EH (cell line): Measurements from ENCODE around the gene PLCZ1.
"Not testable (repeated sequence)": the region's sequence is repeated elsewhere in the genome, so short reads cannot be mapped to it uniquely, and the experiment has no call there.

Experiments
- DNase-seq: peaks from one replicate; pipeline ENCODE4 v3.0.0-alpha.2; 2015; ENCODE audit warnings: low read depth

PLCZ1 gene

DNA sequence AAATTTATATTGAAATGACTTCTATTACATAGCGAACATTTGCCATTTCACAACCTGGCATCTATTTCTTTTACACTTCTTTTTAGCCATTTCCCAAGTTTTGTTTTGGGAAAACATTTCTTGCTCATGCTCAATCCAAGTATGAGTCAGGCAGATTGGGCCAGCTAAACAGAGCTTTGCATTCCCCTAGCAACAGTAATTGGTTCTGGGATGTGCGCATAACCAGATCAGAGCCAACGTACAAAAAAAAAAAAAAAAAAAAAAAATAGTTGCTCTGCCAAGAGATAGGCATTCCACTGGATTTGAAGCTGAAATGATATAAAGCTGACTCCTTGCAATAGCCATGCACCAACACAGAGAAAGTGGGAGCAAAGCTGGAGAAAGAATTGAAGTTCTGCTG is 37.5 kb downstream of the PLCZ1 start:
- DNase-seq: peak; percentile 77

- DNase-seq: peak; percentile 66
Observed at GRCh38 chr12:18696971-18697602, 40.7 kb downstream of the PLCZ1 start.

DNA sequence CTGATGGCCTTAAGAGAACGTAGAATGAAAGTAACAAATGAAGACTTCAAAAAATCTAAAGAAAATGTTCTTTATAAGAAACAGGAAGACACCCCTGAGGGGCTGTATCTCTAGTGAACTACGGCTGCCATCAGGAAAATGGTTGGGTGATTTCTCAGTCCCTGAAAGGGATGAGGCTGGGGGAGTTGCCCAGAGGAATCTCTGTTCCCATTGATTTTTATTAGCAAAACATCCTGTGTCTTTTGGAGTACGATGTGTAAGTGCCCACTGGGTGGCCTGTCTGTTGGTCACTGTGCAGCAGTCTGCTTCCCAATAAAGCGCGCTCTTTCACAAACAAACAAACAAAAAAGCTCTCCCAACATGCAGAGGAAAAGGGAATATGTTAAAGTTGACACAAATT is 43.8 kb downstream of the PLCZ1 start:
- DNase-seq: not testable (repeated sequence)

GRCh38 chr12:18690653-18691052 is 47.2 kb downstream of the PLCZ1 start:
- DNase-seq: peak; percentile 74

DNA sequence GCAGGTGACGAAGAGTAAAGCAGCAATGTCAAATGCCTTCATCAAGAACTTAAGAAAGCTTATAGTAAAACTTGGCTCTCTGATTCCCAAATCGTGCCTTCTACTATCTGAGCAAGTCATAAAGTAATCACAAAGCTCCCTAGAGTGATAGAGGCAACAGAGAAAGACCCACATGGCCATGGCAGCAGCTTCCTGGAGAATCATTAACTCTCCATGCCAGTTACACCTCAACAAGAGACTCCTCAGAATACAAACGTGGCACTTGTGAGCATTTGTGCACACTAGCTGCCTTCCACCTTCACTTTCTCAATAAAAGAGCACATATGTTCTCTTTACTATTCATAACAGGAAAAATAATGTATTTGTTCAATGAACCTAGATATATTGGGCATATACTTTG is 48.0 kb downstream of the PLCZ1 start:
- DNase-seq: no peak

GRCh38 chr12:18684430-18684829 is 53.4 kb downstream of the PLCZ1 start:
- peak; percentile 39 for DNase-seq

DNA sequence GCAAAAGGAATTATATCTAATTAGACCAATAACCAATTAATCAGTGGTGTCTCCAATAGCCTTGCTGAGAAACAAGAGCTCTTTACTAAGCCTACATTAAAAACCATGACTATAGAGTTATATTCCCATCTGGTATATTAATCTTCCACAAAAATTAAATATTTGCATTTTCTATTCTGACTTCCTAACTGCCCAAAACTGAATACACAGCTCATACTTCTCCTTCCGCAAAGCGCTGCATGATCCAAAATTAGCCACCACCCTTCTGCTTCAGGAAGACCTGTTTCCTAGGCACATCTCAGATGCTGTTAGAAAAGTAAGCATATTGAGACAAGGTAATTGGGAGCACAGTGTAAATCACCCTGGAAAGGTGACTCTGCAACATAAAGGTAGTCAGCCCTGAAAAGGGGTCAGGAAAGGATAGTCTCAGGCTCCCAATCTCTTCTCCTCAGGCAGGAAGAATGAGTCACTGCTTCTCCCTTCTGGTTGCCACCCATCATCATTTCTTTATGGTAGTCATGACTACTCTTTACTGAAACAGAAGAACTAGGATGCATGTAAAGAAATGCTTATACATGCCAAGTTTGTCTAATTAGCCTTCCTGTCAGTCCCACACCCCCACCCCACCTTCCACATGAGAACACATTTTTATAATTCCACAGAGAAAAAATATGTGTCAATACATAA is 54.3 kb downstream of the PLCZ1 start:
- DNase-seq: peak; percentile 57

DNA sequence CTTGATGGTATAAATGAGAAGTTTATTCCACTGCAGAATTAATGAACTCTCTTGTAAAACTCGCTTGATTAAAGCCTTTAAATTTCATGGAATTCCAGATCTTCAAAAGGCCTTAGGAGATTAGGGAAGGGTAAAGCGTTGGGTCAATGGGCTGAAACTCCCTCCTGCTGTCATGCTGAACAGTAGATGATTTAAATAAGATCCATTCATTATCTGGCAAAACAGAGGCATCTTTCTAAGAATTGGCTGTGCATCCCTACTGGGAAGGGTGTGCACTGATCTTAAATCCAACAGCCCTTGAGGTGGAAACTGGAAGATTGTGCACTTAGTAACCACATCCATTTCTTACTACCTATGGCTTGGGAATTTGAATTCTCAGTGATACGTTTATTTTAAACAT is 56.0 kb downstream of the PLCZ1 start:
- DNase-seq: no peak

GRCh38 chr12:18676996-18677588 is 60.7 kb downstream of the PLCZ1 start:
- no peak for DNase-seq

- no peak for DNase-seq
Observed at GRCh38 chr12:18676141-18676540, 61.7 kb downstream of the PLCZ1 start.

GRCh38 chr12:18658829-18659228 is 79.0 kb downstream of the PLCZ1 start:
- DNase-seq: no peak

DNA sequence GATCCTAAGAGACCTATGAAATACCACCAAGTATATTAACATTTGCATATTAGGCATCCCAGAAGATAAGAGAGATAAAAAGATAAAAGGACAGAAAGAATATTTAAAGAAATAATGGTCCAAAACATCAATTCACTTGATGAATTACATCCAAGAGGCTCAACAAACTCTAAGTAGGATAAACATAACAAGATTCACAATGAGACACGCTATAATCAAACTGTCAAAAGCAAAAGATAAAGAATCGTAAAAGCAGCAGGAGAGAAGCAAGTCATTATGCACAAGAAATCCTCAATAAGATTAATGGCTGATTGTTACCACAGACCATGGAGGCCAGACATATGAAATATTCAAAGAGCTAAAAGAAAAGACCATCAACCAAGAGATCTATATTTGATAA is 79.6 kb downstream of the PLCZ1 start:
- no peak for DNase-seq

DNA sequence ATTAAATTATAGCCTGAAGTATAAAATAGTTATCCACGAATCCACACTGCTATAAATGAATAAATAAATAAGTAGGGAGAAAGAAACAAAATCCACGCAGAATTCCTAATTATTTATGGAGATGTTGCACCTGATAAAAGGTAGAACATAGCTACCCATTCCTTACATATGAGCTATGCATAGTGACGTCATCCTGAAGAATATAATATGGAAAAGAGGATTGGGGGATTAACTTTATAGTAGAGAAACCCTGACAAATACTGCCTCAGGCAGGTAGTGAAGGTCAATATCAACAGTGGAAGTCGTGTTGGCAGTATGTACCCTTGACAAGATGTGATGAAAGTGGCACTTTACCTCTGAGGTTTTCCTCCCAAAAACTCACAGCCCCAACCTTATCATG is 82.5 kb downstream of the PLCZ1 start:
- no peak for DNase-seq

DNA sequence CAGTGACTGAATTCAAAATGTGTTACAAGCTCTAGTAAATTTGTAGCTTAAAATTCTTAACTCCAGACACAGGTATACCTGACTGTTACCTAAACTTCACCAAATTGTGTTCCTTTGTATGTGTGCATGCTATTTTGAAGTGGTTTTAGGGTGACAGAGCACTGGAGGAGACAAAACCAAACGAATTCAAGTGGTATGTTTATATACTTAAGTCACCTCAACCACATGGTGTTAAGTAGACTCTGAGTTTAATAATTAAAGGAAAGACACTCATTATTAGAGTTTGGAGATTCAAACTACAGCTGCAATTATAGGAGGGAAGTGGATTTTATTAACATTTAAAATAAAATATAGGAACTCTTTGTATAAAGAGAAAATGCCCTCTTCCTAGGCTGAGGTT is 84.3 kb downstream of the PLCZ1 start:
- no peak for DNase-seq

GRCh38 chr12:18652596-18652995 is 85.2 kb downstream of the PLCZ1 start:
- DNase-seq: no peak

DNA sequence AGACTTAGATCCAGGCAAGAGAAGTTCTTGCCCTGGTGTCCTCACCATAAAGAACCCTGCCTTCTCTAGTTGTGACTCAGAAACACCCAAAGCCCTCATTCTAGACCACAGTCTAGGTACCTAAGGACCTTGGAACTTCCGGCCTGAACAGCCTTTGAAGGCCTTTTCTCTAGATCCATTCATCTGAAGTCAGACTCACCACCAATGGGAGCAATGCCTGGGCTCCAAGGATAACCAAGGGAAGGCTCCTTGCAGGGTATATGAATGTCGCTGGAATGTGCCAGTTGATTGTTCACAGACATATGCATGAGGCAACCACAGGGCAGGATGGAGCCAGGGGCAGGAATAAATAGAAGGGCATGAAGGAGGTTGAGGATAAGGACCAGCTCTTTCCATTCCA is 86.3 kb downstream of the PLCZ1 start:
- DNase-seq: peak; percentile 12

- no peak for DNase-seq
Observed at GRCh38 chr12:18646286-18646890, 91.4 kb downstream of the PLCZ1 start.

GRCh38 chr12:18644564-18644963 is 93.2 kb downstream of the PLCZ1 start:
- DNase-seq: no peak

- peak; percentile 15 for DNase-seq
Observed at GRCh38 chr12:18643681-18644080, 94.1 kb downstream of the PLCZ1 start.

DNA sequence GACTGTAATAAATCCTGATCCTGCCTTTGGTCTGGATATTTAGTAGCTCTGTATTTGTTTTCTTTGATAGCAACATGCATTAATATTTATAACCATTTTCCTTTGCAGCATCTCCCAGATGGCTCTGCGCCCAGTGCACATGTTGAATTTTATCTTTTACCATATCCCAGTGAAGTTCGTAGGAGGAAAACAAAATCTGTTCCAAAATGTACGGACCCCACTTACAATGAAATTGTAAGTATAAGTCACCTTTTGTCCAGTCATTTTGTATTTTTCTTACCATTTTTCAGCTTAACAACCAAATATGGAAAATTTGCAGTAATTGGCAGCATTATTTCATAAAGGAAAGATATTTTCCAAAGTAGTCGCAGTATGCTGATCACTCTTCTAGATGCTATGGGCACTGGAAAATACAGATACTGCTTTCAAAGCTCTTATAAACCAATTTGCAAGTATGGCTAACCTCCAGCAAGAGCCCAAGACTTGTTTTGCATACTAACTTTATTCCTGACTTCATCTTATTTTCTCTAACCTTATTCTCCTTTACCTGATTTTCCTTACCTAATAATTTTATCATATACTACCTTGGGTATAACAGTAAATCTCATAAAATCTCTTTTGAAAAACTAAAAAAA is 97.4 kb downstream of the PLCZ1 start:
- DNase-seq: no peak

DNA sequence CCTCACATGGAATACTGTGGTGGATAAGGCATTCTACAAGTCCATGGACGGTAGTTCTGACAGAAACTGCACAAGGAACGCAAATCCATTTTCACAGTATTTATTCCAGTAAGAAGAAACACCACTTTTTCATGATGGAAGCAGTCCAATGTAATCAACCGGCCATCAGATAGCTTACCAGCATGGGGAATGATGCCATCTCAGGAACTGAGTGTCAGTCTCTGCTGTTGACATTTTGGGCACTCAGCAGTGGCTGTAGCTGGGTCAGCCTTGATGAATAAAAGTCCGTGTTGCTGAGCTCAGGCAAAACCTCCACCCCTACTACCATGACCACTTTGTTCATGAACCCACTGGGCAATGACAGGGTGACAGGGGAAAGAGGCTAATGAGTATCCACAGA is 103.4 kb downstream of the PLCZ1 start:
- DNase-seq: no peak
